GM21360 (cell line): Measurements from ENCODE around the gene SAMD11.
"Not testable (repeated sequence)": the region's sequence is repeated elsewhere in the genome, so short reads cannot be mapped to it uniquely, and the experiment has no call there.

Experiments used
- ATAC-seq: cut with Tn5 transposase; IDR thresholded peaks from one replicate; pipeline ENCODE4 v1.9.1; 2021; ENCODE audit warnings: mild to moderate bottlenecking, moderate library complexity; ENCODE audit not compliant: unreplicated experiment

SAMD11 gene

DNA sequence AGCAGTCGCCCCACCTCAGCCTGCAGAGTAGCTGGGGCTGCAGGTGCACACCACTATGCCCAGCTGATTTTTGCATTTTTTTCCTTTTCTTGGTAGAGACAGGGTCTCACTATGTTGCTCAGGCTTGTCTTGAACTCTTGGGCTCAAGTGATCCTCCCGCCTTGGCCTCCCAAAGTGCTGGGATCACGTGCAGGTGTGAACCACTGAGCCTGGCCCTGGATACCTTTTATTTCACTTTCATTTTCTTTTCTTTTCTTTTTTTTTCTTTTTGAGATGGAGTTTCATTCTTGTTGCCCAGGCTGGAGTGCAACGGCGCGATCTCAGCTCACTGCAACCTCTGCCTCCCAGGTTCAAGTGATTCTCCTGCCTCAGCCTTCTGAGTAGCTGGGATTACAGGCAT lies 67.6 kb downstream of the SAMD11 start:
- not testable (repeated sequence) for ATAC-seq

DNA sequence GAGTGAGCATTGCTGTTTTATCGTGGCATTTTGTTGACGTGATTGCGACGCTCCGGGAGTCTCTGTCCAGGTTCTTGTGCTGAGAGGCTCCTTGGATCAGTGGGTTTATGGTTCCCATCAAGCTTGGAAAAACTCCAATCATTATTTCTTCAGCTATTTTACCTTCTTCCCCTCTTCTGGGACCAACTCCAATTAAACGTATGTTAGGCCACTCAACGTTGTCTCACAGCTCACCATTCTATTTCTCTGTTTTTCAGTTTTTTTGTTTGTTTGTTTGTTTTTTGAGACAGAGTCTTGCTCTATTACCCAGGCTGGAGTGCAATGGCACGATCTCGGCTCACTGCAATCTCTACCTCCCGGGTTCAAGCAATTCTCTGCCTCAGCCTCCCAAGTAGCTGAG lies 68.2 kb downstream of the SAMD11 start:
- ATAC-seq, result no peak

DNA sequence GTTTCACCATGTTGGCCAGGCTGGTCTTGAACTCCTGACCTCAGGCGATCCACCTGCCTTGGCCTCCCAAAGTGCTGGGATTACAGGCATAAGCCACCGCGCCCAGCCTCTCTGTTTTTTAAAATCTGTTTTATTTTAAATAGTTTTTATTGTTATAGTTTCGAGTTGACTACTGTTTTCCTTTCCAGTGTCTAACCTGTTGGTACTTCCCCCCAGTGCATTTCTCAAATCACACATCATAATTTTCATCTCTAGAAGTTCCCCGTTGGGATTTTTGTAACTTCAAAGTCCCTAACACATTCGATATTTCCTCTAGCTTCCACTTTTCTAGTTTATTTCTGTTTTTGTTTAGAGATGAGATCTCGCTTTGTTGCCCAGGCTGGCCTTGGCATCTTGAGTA lies 68.6 kb downstream of the SAMD11 start:
- ATAC-seq, result no peak

DNA sequence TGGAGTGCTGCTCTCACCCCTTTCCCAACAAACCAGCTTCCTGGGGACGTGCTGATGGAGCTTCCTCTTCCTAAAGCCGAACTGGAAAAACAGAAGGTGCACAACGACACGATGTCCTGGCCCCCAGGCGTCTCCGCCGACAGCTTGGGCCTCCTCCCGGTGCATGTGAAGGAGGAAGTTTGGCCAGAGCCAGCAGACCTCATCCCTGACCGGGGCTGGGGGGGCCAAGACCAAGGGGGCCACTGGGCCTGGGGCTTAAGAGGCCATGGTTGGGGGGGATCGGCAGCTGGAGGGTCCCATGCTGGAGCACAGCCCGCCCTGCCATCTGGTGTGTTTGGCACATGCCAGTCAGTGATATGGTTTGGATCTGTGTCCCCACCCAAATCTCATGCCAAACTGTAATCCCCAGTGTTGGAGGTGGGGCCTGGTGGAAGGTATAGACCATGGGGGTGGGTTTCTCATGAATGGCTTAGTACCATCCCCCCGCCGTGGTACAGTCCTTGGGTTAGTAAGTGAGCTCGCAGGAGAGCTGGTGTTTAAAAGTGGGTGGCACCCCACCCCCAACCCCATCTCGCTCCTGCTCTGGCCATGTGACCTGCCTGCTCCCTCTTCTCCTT lies 69.8 kb downstream of the SAMD11 start:
- ATAC-seq, result no peak
